HG03342 (cell line): ENCODE measurements around the gene DDX1.
A peak's percentile ranks its signal among the peaks of the same experiment; 100 is the strongest.
"Not testable (repeated sequence)": the region's sequence is repeated elsewhere in the genome, so short reads cannot be mapped to it uniquely, and the experiment has no call there.

Experiments
- ATAC-seq: cut with Tn5 transposase; IDR thresholded peaks from one replicate; pipeline ENCODE4 v1.9.1; 2021; ENCODE audit warnings: mild to moderate bottlenecking, moderate library complexity; ENCODE audit not compliant: unreplicated experiment

DDX1 gene

GRCh38 chr2:15591692-15592463, at the start of gene DDX1:
Gene DDX1, plus strand, starts transcription at chr2:15591868. Its CDS starts 66 bp downstream, at chr2:15591934.
- peak; percentile 95 for ATAC-seq

GRCh38 chr2:15542269-15542668, 49.4 kb upstream of the DDX1 start:
- not testable (repeated sequence) for ATAC-seq

GRCh38 chr2:15543053-15543452, 48.6 kb upstream of the DDX1 start:
- ATAC-seq = no peak

- ATAC-seq = no peak
These were observed 48.1 kb upstream of the DDX1 start for GRCh38 chr2:15543541-15543940.

GRCh38 chr2:15544227-15544626, 47.4 kb upstream of the DDX1 start:
- ATAC-seq = no peak

- no peak for ATAC-seq
These were observed 45.2 kb upstream of the DDX1 start for GRCh38 chr2:15546297-15547098.

- no peak for ATAC-seq
These were observed 44.4 kb upstream of the DDX1 start for GRCh38 chr2:15547115-15547876.

GRCh38 chr2:15548974-15549373, 42.7 kb upstream of the DDX1 start:
- ATAC-seq = no peak

- ATAC-seq = no peak
These were observed 38.1 kb upstream of the DDX1 start for GRCh38 chr2:15553519-15553918.

- ATAC-seq = no peak
These were observed 37.7 kb upstream of the DDX1 start for GRCh38 chr2:15553951-15554350.

GRCh38 chr2:15554525-15555218, 37.0 kb upstream of the DDX1 start:
- ATAC-seq = no peak

GRCh38 chr2:15555760-15556193, 35.9 kb upstream of the DDX1 start:
- ATAC-seq = no peak

GRCh38 chr2:15556311-15556930, 35.2 kb upstream of the DDX1 start:
- ATAC-seq = no peak

GRCh38 chr2:15557887-15558311, 33.8 kb upstream of the DDX1 start:
- ATAC-seq = no peak

- no peak for ATAC-seq
These were observed 32.1 kb upstream of the DDX1 start for GRCh38 chr2:15559379-15560139.

GRCh38 chr2:15560140-15560987, 31.3 kb upstream of the DDX1 start:
- ATAC-seq = peak; percentile 39

GRCh38 chr2:15560988-15561573, 30.6 kb upstream of the DDX1 start, which contains the start of gene NBAS:
Gene NBAS, minus strand, starts transcription at chr2:15561334. Its CDS starts 30 bp downstream, at chr2:15561304.
- ATAC-seq = peak; percentile 84
